ENCODE data around the gene NFU1.

The NFU1 gene

DNA sequence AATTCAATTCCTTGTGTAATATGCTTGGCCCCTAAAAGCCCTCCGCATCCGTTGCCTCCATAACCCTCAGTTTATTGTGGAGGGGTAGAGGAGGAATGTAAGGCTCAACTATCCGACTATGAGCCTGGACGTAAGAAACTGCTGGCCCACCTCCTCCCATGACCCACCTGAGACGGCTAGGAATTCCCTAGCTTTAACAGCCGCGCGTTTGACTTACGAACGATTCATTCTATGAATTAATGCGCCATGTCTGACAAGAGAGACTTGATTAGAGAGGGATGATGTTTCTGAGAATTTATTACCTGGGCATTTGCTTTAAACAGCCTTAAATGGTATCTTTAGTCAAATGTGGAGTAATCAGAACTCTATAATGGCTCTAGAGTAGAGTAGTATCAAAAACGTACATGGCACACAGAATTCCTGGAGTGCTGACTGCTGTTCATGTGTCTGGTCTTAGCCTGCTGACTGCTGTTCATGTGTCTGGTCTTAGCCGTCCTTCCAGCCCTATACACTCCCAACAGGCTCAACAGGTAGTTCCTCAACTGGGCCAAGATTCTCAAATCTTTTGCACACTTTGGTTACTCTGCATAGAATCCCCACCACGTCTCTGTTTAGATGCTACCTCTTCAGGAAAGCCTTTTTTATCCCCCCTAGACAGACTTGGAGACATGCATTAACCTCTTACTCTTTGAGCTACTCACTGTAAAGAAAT lies 49.3 kb downstream of the NFU1 start:
- peaks cover 0 to 27% (median 2%) of the 10 kb centered on the region in 11 experiments; a peak in 9 of 22 replicates for H4K20me1 ChIP-seq
- H3K4me1 ChIP-seq = peaks cover 30 to 54% (median 37%) of the 10 kb centered on the region in 10 experiments
- no peak for TF ChIP-seq Cebpa-rat (IDR thresholded peaks at IDR 0.05)
- no peaks in the 10 kb centered on the region for H3K27me3 ChIP-seq
- peaks cover 0 to 6% (median under 1%) of the 10 kb centered on the region in 11 experiments; a peak in 7 of 22 replicates for H3K36me3 ChIP-seq
- H3K9ac ChIP-seq = peak overlapping the region; percentile 77 to 88 (median 85)
- H3K4me3 ChIP-seq = peak overlapping the region; percentile 75 to 89 (median 80)
- peak overlapping the region; percentile 66 to 85 (median 80) for H3K27ac ChIP-seq
- H3K4me2 ChIP-seq = peak overlapping the region; percentile 78 to 94 (median 91)
- H3K9me3 ChIP-seq (replicated peaks in 1 of 11) = no peaks in the 10 kb centered on the region

DNA sequence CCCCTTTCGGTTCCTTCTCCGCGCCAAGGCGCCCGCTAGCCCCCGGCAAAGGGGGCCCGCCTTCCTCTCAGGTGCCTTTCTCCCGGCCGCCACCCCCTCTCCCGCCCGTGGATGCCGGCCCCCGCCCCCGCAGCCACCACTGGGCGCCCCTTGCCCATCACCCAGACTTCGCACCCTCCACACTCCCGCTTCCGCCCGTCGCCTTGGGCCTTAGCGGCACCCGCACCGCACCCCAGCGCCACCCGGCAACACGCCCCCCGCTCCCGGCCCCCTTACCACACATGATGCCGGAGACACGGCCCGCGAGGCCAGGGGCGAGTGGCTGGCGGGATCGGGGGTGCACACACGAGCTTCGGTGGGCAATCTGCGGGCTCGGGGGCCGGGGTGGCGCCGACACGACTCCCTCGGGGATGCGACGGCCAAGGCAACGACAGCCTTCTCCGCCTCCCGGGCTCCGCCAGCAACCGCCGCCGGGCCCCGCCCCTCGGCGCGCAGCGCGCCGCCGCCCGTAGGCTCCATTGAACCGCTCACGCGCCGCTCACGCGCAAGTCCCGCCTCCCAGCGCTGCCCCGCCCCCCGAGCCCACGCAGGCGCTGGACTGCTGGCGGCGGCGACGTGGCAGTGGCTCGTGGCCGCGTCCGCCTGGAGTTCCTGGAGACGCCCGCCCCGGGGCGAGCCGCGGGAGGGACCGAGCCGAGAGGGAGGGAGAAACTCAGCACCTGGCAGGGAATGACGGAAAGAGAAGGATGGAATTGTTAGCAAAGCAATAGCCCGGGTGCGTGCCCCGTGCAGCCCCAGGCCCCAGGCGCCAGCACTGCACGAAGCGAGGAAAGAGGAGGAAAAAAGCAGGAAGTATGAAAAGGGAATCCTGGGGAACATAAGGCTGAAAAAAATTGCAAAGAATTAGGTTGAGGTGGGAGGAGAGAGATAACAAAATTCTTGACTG lies 50.2 kb downstream of the NFU1 start, which contains the start of gene GFPT1:
Gene GFPT1, minus strand, starts transcription at position 439 of the 946 bp plus-strand sequence. Its CDS starts 156 bp downstream, at position 283.
- H3K27me3 ChIP-seq = no peaks in the 10 kb centered on the region
- peaks cover 0 to 36% (median 8%) of the 10 kb centered on the region in 11 experiments; a peak in 10 of 22 replicates for H4K20me1 ChIP-seq
- peak within 1 kb of the TSS; percentile 85 to 94 (median 91) for H3K4me2 ChIP-seq
- H3K4me3 ChIP-seq = peak within 1 kb of the TSS; percentile 75 to 89 (median 80)
- H3K27ac ChIP-seq = peak within 1 kb of the TSS; percentile 66 to 85 (median 80)
- peaks cover 39 to 63% (median 46%) of the 10 kb centered on the region in 10 experiments for H3K4me1 ChIP-seq
- H3K9ac ChIP-seq = peak within 1 kb of the TSS; percentile 77 to 88 (median 85)
- H3K9me3 ChIP-seq (replicated peaks in 1 of 11) = no peaks in the 10 kb centered on the region
- TF ChIP-seq Cebpa-rat (IDR thresholded peaks at IDR 0.05) = no peak
- peaks cover 0 to 11% (median 0%) of the 10 kb centered on the region in 11 experiments; a peak in 7 of 22 replicates for H3K36me3 ChIP-seq

DNA sequence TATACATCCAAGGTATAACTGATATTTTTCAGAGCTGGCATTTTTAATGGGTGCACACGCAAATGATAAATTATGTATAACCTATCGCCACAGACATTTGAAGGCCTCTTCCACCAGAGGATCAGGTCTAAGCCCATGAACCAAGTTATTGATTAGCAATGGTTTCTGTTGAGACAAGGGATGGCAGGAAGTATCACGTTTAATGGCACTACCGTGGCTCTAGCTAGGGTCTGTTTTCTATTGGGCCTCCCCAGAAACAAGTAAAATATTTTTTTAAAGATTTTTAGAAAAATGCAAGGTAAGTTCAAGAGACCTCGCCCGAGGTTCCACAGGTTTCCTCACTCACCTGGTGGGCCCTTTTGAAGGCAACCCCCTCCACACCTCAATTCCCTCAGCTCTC lies 50.9 kb downstream of the NFU1 start:
- Histone ChIP-seq H3K4me3 (peak overlapping the region; percentile 75 to 89 (median 80)), H3K9ac (peak overlapping the region; percentile 77 to 88 (median 85)), H3K4me2 (peak overlapping the region; percentile 84 to 94 (median 91)), H3K36me3 (peaks cover 0 to 15% (median 0%) of the 10 kb centered on the region in 11 experiments; a peak in 6 of 22 replicates), H3K27me3 (no peaks in the 10 kb centered on the region), H3K4me1 (peaks cover 46 to 70% (median 53%) of the 10 kb centered on the region in 10 experiments), H3K27ac (peak overlapping the region; percentile 66 to 85 (median 80)), H3K9me3 (replicated peaks in 1 of 11) (no peaks in the 10 kb centered on the region), H4K20me1 (peaks cover 0 to 43% (median 11%) of the 10 kb centered on the region in 11 experiments; a peak in 12 of 22 replicates)
- TF ChIP-seq Cebpa-rat (IDR thresholded peaks at IDR 0.05) = no peak

DNA sequence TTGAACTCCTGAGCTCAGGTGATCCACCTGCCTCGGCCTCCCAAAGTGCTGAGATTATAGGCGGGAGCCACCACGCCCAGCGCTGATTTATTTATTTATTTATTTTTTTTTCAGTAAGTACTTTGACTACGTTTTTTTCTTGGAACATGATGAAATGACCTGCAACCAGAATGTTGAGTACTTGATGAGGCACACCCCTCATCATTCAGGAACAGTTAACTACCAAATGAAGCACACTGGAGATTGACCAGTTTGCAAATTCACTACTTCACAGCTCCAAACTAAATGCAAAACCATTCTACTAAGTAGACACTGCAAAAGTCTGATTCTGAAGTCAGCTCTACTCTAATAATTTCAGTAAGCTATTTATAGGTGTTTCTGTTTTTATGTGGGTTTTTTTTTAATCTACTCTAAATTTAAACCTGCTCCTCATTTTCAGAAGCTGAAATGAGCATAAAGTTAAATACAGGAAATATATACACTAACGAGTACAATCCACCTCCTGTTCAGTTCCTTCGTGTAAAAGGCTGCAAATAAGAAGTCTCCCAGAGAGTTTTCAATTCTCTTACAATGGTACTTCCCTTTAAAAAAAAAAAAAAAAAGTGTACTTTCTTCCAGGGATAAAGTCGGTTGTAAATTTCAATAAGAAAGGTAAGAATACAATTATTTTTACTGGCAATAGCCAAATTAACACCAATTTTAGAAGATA lies 51.6 kb downstream of the NFU1 start:
- Histone ChIP-seq H3K9me3 (replicated peaks in 1 of 11) (no peaks in the 10 kb centered on the region), H3K27me3 (no peaks in the 10 kb centered on the region), H4K20me1 (peaks cover 0 to 50% (median 11%) of the 10 kb centered on the region in 11 experiments; a peak in 12 of 22 replicates), H3K4me2 (peak overlapping the region; percentile 84 to 94 (median 91)), H3K36me3 (peaks cover 0 to 15% (median 0%) of the 10 kb centered on the region in 11 experiments; a peak in 6 of 22 replicates), H3K9ac (peak overlapping the region; percentile 77 to 88 (median 85); a peak in 18 of 22 replicates), H3K27ac (peak overlapping the region in 7 of 11 experiments; percentile 72 to 85 (median 81); a peak in 8 of 22 replicates), H3K4me3 (peak overlapping the region; percentile 75 to 89 (median 80)), H3K4me1 (peaks cover 54 to 70% (median 60%) of the 10 kb centered on the region in 10 experiments)
- no peak for TF ChIP-seq Cebpa-rat (IDR thresholded peaks at IDR 0.05)

DNA sequence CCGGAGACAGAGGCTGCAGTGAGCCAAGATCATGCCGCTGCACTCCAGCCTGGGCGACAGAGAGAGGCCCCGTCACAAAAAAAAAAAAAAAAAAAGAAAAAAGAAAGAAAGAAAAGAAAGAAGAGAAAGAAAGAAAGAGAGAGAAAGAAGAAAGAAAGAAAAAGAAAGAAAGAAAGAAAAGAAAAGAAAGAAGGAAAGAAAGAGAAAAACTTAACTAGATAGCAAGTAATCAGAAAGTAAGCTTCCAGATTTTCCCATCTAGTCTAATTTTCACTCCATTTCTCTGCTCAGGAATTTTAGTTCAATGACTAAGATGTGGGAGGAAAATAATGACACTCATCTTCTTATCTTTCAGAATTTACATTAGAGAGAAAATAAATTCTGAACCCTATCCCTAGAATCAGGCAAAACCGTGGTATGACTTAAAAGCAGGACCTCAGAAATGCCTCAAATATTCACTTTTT lies 52.6 kb downstream of the NFU1 start:
- H3K27ac ChIP-seq = no peak overlapping the region
- TF ChIP-seq Cebpa-rat (IDR thresholded peaks at IDR 0.05) = no peak
- peak overlapping the region; percentile 84 to 94 (median 91); a peak in 19 of 22 replicates for H3K4me2 ChIP-seq
- H3K4me1 ChIP-seq = peaks cover 51 to 68% (median 66%) of the 10 kb centered on the region in 10 experiments
- peaks cover 5 to 21% (median 7%) of the 10 kb centered on the region in 11 experiments; a peak in 17 of 22 replicates for H3K36me3 ChIP-seq
- no peaks in the 10 kb centered on the region; a peak in 2 of 22 replicates for H3K9me3 ChIP-seq (replicated peaks in 1 of 11)
- no peak overlapping the region; a peak in 1 of 22 replicates for H3K9ac ChIP-seq
- peaks cover 0 to 60% (median 16%) of the 10 kb centered on the region in 11 experiments; a peak in 12 of 22 replicates for H4K20me1 ChIP-seq
- H3K4me3 ChIP-seq = peak overlapping the region in 2 of 10 experiments; percentile 77 to 81; a peak in 1 of 20 replicates
- H3K27me3 ChIP-seq = no peaks in the 10 kb centered on the region

DNA sequence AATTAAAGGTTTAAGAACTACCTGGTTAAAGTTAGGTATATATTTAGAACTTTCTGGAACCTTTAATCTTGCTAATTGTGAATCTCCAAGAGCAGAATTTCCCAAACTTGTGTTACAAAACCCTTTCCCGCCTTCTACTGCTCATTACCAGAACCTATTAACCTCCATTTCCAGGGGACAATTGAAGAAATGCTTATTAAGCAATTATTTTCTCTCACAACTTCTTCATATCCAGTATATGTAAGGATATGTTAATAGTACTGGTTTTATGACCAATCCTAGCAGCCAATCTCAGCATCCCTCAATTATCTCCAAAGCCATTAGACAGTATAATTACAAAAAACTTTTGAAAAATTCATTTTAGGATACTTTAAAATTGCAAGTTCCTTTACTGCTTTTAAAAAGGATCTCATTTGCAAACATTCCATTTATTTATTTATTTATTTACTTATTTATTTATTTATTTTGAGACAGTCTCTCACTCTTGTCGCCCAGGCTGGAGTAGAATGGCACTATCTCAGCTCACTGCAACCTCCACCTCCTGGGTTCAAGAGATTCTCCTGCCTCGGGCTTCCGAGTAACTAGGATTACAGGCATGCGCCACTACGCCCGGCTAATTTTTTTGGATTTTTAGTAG lies 53.9 kb downstream of the NFU1 start:
- peak overlapping the region; percentile 13 to 94 (median 70); a peak in 12 of 22 replicates for H3K4me2 ChIP-seq
- peaks cover 0 to 8% (median 2%) of the 10 kb centered on the region in 11 experiments; a peak in 9 of 22 replicates for H3K9me3 ChIP-seq (replicated peaks in 1 of 11)
- no peaks in the 10 kb centered on the region for H3K27me3 ChIP-seq
- no peak overlapping the region for H3K4me3 ChIP-seq
- peaks cover 0 to 73% (median 16%) of the 10 kb centered on the region in 11 experiments; a peak in 12 of 22 replicates for H4K20me1 ChIP-seq
- TF ChIP-seq Cebpa-rat (IDR thresholded peaks at IDR 0.05) = no peak
- H3K27ac ChIP-seq = peak overlapping the region in 3 of 11 experiments; percentile 71 to 82 (median 80); a peak in 2 of 22 replicates
- peaks cover 51 to 68% (median 65%) of the 10 kb centered on the region in 10 experiments for H3K4me1 ChIP-seq
- H3K9ac ChIP-seq = no peak overlapping the region
- H3K36me3 ChIP-seq = peaks cover 10 to 34% (median 20%) of the 10 kb centered on the region in 11 experiments; a peak in 19 of 22 replicates

DNA sequence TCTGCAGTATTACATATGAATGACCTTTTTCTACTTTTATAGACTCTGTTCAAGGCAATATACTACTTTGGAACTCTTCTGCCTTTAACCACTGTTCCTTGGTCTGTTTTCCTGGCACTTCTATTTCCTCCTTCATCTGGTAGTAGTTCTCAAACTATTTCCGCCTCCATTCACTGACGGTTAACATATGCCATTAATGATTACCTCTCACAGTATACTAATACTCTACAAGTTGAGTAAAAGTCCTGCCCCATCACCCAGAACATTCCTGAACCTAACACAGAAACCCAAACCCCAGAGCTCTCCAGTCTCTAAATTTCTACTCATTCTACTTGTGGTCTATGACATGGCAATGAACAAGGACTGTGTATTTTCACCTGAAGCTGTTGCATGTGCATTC lies 54.7 kb downstream of the NFU1 start:
- H3K4me2 ChIP-seq = peak overlapping the region; percentile 59 to 94 (median 70); a peak in 21 of 22 replicates

More for the DNA sequence above, 54.7 kb downstream of the NFU1 start:
- H3K4me1 ChIP-seq = peaks cover 45 to 61% (median 58%) of the 10 kb centered on the region in 10 experiments
- no peak overlapping the region for H3K9ac ChIP-seq
- TF ChIP-seq Cebpa-rat (IDR thresholded peaks at IDR 0.05) = no peak
- H3K9me3 ChIP-seq (replicated peaks in 1 of 11) = peaks cover 0 to 16% (median 9%) of the 10 kb centered on the region in 11 experiments; a peak in 16 of 22 replicates
- H3K27me3 ChIP-seq = no peaks in the 10 kb centered on the region
- H3K27ac ChIP-seq = peak overlapping the region in 5 of 11 experiments; percentile 62 to 82 (median 78); a peak in 8 of 22 replicates
- peaks cover 0 to 81% (median 16%) of the 10 kb centered on the region in 11 experiments; a peak in 13 of 22 replicates for H4K20me1 ChIP-seq
- no peak overlapping the region for H3K4me3 ChIP-seq
- H3K36me3 ChIP-seq = peaks cover 15 to 41% (median 27%) of the 10 kb centered on the region in 11 experiments; a peak in 21 of 22 replicates
